ENCODE measurements around the gene ZBTB46.

The ZBTB46 gene

DNA sequence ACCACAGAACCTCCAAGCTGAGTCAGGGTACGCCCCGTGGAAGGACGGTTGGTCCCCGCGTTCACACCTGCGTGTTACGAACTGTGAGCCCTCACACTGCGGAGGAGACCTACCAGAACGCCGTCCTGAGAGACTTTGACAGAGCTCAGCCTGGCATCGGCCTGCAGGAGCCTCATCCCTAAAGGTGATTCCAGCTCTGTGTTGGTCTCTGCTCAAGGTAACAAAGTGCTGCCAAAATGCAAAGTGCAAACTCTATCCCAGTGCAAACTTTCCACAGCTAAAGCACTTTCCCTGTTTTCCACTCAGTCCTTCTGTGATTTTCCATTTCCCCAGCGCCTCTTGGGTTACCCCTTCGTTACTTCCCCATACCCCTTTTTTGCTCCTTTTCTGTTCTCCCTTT lies 8.6 kb upstream of the ZBTB46 start:
- TF ChIP-seq CTCF (conservative IDR thresholded peaks at IDR 0.05), result no peak
- no peak for TF ChIP-seq ZFX (IDR thresholded peaks at IDR 0.05)
- no peak overlapping the region for H3K27ac ChIP-seq

DNA sequence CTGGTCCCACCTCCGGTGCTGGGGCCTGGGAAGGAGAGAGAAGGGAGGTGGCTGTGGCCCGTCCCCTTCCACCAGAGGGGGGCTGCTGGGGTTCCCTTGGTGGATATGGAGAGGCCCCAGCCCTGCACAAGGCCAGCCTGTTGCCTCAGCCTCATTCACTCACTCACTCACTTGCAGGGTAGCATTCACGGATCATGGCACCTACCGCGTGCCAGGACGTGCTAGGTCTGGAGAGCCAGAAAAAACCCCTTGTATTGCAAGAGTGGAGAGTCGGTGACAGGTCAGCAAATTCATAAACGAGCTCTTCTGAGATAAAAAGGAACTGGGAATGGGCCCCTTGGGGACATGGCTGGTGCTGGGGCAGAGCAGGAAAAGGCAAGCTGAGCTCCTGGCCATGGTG lies 6.4 kb upstream of the ZBTB46 start:
- TF ChIP-seq CTCF (conservative IDR thresholded peaks at IDR 0.05) (no peak), ZFX (IDR thresholded peaks at IDR 0.05) (no peak)
- H3K27ac ChIP-seq, result no peak overlapping the region

GRCh38 chr20:63836458-63837344 lies 5.6 kb upstream of the ZBTB46 start:
- TF ChIP-seq ZFX (IDR thresholded peaks at IDR 0.05) (no peak), CTCF (conservative IDR thresholded peaks at IDR 0.05) (no peak)
- H3K27ac ChIP-seq, result no peak overlapping the region

DNA sequence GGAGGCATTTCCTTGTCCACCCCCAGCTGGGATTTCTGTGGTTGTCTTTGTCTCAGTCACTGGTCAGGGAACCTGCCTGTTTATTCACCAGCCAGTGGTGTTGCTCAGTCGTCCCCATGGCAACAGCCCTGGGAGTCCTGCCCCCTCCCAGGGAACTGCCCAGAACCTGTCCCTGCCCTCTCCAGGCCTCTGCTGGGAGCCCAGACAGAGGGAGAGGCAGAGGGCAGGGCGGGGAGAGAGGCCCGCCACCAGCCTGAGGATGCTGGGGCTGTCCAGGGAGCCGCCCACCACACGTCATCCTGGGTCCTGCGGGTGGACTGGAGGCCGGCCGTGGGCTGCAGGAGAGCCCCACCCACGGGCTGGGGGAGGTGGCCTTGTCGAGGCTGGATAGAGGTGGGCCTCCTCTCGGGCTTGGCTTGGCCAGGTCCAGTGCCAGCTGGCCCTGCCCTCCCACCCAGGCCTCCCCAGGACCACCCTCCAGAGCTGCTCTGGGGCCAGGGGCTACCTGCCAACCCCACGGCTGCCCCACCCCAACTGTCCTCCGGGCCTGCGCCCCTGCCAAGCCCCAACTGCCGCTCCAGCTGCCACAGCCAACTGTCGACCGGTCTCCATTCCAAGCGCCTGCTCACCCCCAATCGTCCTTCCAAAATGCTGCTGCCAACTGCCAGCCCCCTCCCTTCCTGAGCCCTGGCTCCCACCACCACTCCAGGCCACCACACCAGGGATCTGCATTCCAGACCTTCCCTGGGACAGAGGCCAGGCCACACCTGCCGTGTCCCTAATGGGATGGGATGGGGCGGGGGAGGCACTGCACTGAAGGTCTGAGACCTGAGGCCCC lies 4.2 kb upstream of the ZBTB46 start:
- no peak for TF ChIP-seq ZFX (IDR thresholded peaks at IDR 0.05)
- no peak for TF ChIP-seq CTCF (conservative IDR thresholded peaks at IDR 0.05)
- no peak overlapping the region for H3K27ac ChIP-seq

GRCh38 chr20:63834491-63834880 lies 3.4 kb upstream of the ZBTB46 start:
- H3K27ac ChIP-seq, result peak overlapping the region; percentile 15; the same call in 1 of the 2 replicates
- TF ChIP-seq CTCF (conservative IDR thresholded peaks at IDR 0.05) (no peak), ZFX (IDR thresholded peaks at IDR 0.05) (no peak)

- TF ChIP-seq ZFX (IDR thresholded peaks at IDR 0.05), result no peak
- no peak for TF ChIP-seq CTCF (conservative IDR thresholded peaks at IDR 0.05)
- peak overlapping the region; percentile 15; the same call in 1 of the 2 replicates for H3K27ac ChIP-seq
Measured at GRCh38 chr20:63833776-63834490, 2.9 kb upstream of the ZBTB46 start.

Measured in C4-2B (cell line).